Measurements from ENCODE around the gene PRX.

- TF ChIP-seq MAX (IDR thresholded peaks at IDR 0.05) (no peak), CTCF (IDR thresholded peaks at IDR 0.05; ENCODE audit: low read depth, low read length, missing input control) (no peak)
Observed at GRCh38 chr19:40418040-40418439, 4.9 kb upstream of the PRX start.
